Endodermal cell (in vitro differentiated cells): ENCODE results near the gene PLB1. TPM values are rescaled to one million over a fixed set of nuclear protein-coding genes. Genes with fewer than 3 reads are reported as not detected.

Source experiments
- DNase-seq: peaks from one replicate; pipeline ENCODE4 v3.0.0-alpha.2; 2017
- H3K27ac ChIP-seq: 2 replicates; pipeline ENCODE4 v1.5.1; 2013; ENCODE audit warnings: mild to moderate bottlenecking, low read depth, low read length, moderate library complexity
- H3K27me3 ChIP-seq: 2 replicates; pipeline ENCODE4 v1.6.1; 2013; ENCODE audit warnings: mild to moderate bottlenecking, low read length, moderate library complexity; ENCODE audit not compliant: insufficient read depth, control insufficient read depth, poor library complexity, severe bottlenecking
- H3K36me3 ChIP-seq: 2 replicates; pipeline ENCODE4 v1.7.0; 2013; ENCODE audit warnings: mild to moderate bottlenecking, low read length, moderate library complexity; ENCODE audit not compliant: control insufficient read depth, insufficient read depth
- H3K4me1 ChIP-seq: one replicate; pipeline ENCODE4 v1.7.0; 2013; ENCODE audit warnings: low read length; ENCODE audit not compliant: control insufficient read depth, insufficient read depth
- H3K4me3 ChIP-seq: 2 replicates; pipeline ENCODE4 v1.5.1; 2013; ENCODE audit warnings: mild to moderate bottlenecking, low read length, moderate library complexity
- H3K9ac ChIP-seq: 2 replicates; pipeline ENCODE4 v1.6.1; 2013; ENCODE audit warnings: mild to moderate bottlenecking, low read length, moderate library complexity; ENCODE audit not compliant: poor library complexity, severe bottlenecking; ENCODE audit errors: extremely low read depth
- H3K9me3 ChIP-seq: 2 replicates; pipeline ENCODE4 v1.6.1; 2013; ENCODE audit warnings: mild to moderate bottlenecking, low read length, moderate library complexity; ENCODE audit not compliant: control insufficient read depth
- H3K27ac Mint-ChIP-seq: 2 replicates; pipeline ENCODE4 v1.8.0; 2020; ENCODE audit warnings: mixed read lengths
- H3K27me3 Mint-ChIP-seq: 2 replicates; pipeline ENCODE4 v1.8.0; 2021; ENCODE audit warnings: mild to moderate bottlenecking, mixed read lengths; ENCODE audit not compliant: insufficient read depth
- H3K36me3 Mint-ChIP-seq: 2 replicates; pipeline ENCODE4 v1.8.0; 2020; ENCODE audit warnings: low read depth, mixed read lengths
- H3K4me1 Mint-ChIP-seq: 2 replicates; pipeline ENCODE4 v1.8.0; 2020; ENCODE audit warnings: mixed read lengths
- H3K4me3 Mint-ChIP-seq: 2 replicates; pipeline ENCODE4 v1.8.0; 2020; ENCODE audit warnings: mild to moderate bottlenecking, moderate library complexity, mixed read lengths
- H3K9me3 Mint-ChIP-seq: 2 replicates; pipeline ENCODE4 v1.8.0; 2020; ENCODE audit warnings: mild to moderate bottlenecking, mixed read lengths
- WGBS, 2 experiments: methylation state at CpG; one replicate each; pipeline versions ENCODE4 v1.1.5 to v1.1.7; 2013; ENCODE audit warnings: missing lambda C conversion rate in 2 of 2, mixed read lengths in 1 of 2; ENCODE audit not compliant: insufficient coverage in 1 of 2, insufficient read length in 1 of 2; 5-methylcytosine and 5-hydroxymethylcytosine counted together
- total RNA-seq, 2 donors: library from RNA; stranded (reverse); fragmentation: NEBNext Ultra II Directional in 1 of 2; extraction: Animal tissue kit (Norgen Biotek cat#: 25700) in 1 of 2; gene quantifications; 2 replicates in 1 of 2; 3 replicates in 1 of 2; pipeline ENCODE4 v1.2.1, GENCODE V29; 2021
- TF ChIP-seq, protein P1 (sequence below): fragments of 200-600 bp; sonication (generic); conservative IDR thresholded peaks from 2 replicates; pipeline ENCODE4 v1.5.0; 2021; ENCODE audit warnings: antibody characterized with exemption, mild to moderate bottlenecking

PLB1 gene
- total RNA-seq, 2 donors from 2014 or later, result 0.35 to 0.38 TPM

GRCh38 chr2:28568533-28568932, 72.7 kb downstream of the PLB1 start:
- TF ChIP-seq, protein P1, sequence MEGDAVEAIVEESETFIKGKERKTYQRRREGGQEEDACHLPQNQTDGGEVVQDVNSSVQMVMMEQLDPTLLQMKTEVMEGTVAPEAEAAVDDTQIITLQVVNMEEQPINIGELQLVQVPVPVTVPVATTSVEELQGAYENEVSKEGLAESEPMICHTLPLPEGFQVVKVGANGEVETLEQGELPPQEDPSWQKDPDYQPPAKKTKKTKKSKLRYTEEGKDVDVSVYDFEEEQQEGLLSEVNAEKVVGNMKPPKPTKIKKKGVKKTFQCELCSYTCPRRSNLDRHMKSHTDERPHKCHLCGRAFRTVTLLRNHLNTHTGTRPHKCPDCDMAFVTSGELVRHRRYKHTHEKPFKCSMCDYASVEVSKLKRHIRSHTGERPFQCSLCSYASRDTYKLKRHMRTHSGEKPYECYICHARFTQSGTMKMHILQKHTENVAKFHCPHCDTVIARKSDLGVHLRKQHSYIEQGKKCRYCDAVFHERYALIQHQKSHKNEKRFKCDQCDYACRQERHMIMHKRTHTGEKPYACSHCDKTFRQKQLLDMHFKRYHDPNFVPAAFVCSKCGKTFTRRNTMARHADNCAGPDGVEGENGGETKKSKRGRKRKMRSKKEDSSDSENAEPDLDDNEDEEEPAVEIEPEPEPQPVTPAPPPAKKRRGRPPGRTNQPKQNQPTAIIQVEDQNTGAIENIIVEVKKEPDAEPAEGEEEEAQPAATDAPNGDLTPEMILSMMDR, result no peak
- no peak overlapping the region for H3K27ac Mint-ChIP-seq
- 70 to 75% methylated on average over 4 to 5 of the region's 5 CpGs for WGBS, 2 experiments

DNA sequence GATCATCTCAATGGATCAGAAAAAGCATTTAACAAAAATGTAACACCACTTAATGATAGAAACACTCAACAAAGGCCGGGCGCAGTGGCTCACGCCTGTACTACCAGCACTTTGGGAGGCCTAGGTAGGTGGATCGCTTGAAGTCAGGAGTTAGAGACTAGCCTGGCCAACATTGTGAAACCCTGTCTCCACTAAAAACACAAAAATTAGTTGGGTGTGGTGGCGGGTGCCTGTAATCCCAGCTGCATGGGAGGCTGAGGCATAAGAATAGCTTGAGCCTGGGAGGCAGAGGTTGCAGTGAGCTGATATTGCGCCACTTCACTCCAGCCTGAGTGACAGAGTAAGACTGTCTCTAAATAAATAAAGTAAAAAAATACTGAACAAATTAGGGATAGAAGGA, 74.6 kb downstream of the PLB1 start:
- Mint-ChIP-seq H3K4me3 (no peak overlapping the region), H3K36me3 (no peaks in the 10 kb centered on the region), H3K9me3 (no peaks in the 10 kb centered on the region), H3K27ac (no peak overlapping the region), H3K27me3 (peaks cover 29% of the 10 kb centered on the region), H3K4me1 (no peaks in the 10 kb centered on the region)
- Histone ChIP-seq H3K4me3 (no peak overlapping the region), H3K27ac (no peak overlapping the region), H3K36me3 (no peaks in the 10 kb centered on the region), H3K9ac (no peak overlapping the region), H3K27me3 (peaks cover 8% of the 10 kb centered on the region), H3K4me1 (no peaks in the 10 kb centered on the region), H3K9me3 (no peaks in the 10 kb centered on the region)
- TF ChIP-seq, protein P1, result no peak
- 72 to 76% methylated on average over 6 of the region's 6 CpGs for WGBS, 2 experiments
- DNase-seq, result no peak

More at GRCh38 chr2:28568533-28568932, 72.7 kb downstream of the PLB1 start:
- Mint-ChIP-seq H3K27me3 (peaks cover 37% of the 10 kb centered on the region), H3K9me3 (no peaks in the 10 kb centered on the region), H3K36me3 (no peaks in the 10 kb centered on the region), H3K4me3 (no peak overlapping the region), H3K4me1 (no peaks in the 10 kb centered on the region)
- H3K9ac ChIP-seq, result no peak overlapping the region
- no peak for DNase-seq
- H3K9me3 ChIP-seq, result no peaks in the 10 kb centered on the region
- no peaks in the 10 kb centered on the region for H3K36me3 ChIP-seq
- H3K4me1 ChIP-seq, result no peaks in the 10 kb centered on the region
- H3K27ac ChIP-seq, result no peak overlapping the region
- peaks cover 11% of the 10 kb centered on the region for H3K27me3 ChIP-seq
- H3K4me3 ChIP-seq, result no peak overlapping the region

DNA sequence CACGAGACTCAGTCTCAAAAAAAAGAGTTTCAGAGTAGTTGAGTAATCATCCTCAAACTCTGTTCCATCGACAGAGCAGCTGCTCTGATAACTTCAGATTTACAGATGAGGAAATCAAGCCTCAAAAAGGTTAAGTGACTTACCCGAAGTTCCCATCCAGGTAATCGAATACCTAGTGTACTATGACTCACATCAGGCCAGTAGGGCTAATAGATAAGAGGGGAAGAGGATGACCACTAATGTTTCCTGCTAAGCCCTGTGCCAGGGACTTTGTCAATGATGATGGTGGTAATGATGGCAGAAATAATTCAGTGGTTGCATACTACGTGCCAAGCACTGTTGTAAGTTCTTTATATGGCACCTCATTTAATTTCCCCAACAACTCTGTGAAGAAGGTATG, 80.9 kb downstream of the PLB1 start:
- TF ChIP-seq, protein P1, result no peak

More for the DNA sequence above, 80.9 kb downstream of the PLB1 start:
- no peaks in the 10 kb centered on the region for H3K9me3 Mint-ChIP-seq
- Histone ChIP-seq H3K36me3 (no peaks in the 10 kb centered on the region), H3K4me1 (no peaks in the 10 kb centered on the region), H3K27me3 (no peaks in the 10 kb centered on the region), H3K4me3 (no peak overlapping the region), H3K9me3 (no peaks in the 10 kb centered on the region), H3K9ac (no peak overlapping the region), H3K27ac (no peak overlapping the region)
- DNase-seq, result no peak
- H3K27me3 Mint-ChIP-seq, result peaks cover 4% of the 10 kb centered on the region
- WGBS, 2 experiments, result 93 to 97% methylated on average over 5 of the region's 5 CpGs
- peaks cover 2% of the 10 kb centered on the region for H3K4me1 Mint-ChIP-seq
- H3K4me3 Mint-ChIP-seq, result no peak overlapping the region
- no peak overlapping the region for H3K27ac Mint-ChIP-seq
- H3K36me3 Mint-ChIP-seq, result no peaks in the 10 kb centered on the region
